ENCODE results near the gene MAP3K19. TPM values are rescaled to one million over a fixed set of nuclear protein-coding genes. Genes with fewer than 3 reads are reported as not detected.
A peak's percentile ranks its signal among the peaks of the same experiment; 100 is the strongest.
"Not testable (repeated sequence)": the region's sequence is repeated elsewhere in the genome, so short reads cannot be mapped to it uniquely, and the experiment has no call there.

Gene MAP3K19
- total RNA-seq, 1 donor from 2014 or later = not detected

GRCh38 chr2:134988994-134989605, 58.1 kb downstream of the MAP3K19 start:
- DNase-seq (ENCODE audit: low read depth in 2 of 2) = peak; percentile 7 to 48

- no peak for DNase-seq (ENCODE audit: low read depth in 2 of 2)
These were observed 62.2 kb downstream of the MAP3K19 start for GRCh38 chr2:134985061-134985460.

- DNase-seq (ENCODE audit: low read depth in 2 of 2) = no peak
These were observed 64.6 kb downstream of the MAP3K19 start for GRCh38 chr2:134982603-134983002.

DNA sequence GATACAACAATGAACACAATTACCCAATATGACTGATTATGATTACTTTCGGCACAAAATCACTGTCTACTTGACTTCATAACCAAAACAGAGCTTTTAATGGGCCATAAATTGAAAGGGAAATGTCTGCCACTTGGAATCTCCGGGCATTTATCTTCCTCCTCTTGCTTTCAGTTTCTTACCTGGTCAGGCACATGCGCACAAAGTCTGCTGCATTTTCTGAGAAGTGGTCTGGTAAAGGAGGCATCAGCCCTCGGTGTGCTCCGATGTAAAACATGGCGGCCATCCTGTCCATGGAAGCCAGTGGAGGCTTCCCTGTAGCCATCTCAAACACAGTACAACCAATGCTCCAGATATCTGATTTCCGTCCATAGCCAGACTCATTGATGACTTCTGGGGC, 66.6 kb downstream of the MAP3K19 start:
- no peak for DNase-seq (ENCODE audit: low read depth in 2 of 2)

GRCh38 chr2:134979221-134979620, 68.0 kb downstream of the MAP3K19 start:
- no peak for DNase-seq (ENCODE audit: low read depth in 2 of 2)

DNA sequence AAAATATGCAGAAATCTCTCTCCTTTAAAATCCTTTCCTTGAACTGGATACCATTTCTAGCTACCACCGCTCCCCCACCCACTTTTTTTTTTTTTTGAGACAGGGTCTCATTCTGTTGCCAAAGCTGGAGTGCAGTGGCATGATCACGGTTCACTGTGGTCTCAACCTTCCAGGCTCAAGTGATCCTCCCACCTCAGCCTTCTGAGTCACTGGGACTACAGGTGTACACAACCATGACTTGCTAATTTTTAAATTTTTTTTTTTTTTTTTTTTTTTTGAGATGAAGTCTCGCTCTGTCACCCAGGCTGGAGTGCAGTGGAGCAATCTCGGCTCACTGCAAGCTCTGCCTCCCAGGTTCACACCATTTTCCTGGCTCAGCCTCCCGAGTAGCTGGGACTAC, 70.1 kb downstream of the MAP3K19 start:
- not testable (repeated sequence) for DNase-seq (ENCODE audit: low read depth in 2 of 2)

- peak; percentile 14 to 88 for DNase-seq (ENCODE audit: low read depth in 2 of 2)
These were observed 71.1 kb downstream of the MAP3K19 start for GRCh38 chr2:134976074-134976702.

- peak in 1 of 2 donors; percentile 4 for DNase-seq (ENCODE audit: low read depth in 2 of 2)
These were observed 71.8 kb downstream of the MAP3K19 start for GRCh38 chr2:134975281-134976009.

GRCh38 chr2:134973241-134974138, 73.8 kb downstream of the MAP3K19 start:
- DNase-seq (ENCODE audit: low read depth in 2 of 2) = no peak

DNA sequence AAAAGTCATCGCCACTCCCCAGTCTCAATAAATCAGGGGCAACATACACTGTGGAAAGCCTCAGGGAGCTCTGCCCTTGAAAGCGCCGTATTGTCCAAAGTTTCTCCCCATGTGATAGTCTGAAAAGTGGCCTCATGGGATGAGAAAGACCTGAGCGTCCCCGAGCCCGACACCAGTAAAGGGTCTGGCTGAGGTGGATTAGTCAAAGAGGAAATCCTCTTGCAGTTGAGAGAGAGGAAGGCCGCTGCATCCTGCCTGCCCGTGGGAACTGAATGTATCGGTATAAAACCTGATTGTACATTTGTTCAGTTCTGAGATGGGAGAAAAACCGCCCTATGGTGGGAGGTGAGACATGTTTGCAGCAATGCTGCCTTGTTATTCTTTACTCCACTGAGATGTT, 80.1 kb downstream of the MAP3K19 start:
- DNase-seq (ENCODE audit: low read depth in 2 of 2) = peak; percentile 55 to 92

- no peak for DNase-seq (ENCODE audit: low read depth in 2 of 2)
These were observed 89.8 kb downstream of the MAP3K19 start for GRCh38 chr2:134957477-134957876.

GRCh38 chr2:134955744-134956143, 91.5 kb downstream of the MAP3K19 start:
- DNase-seq (ENCODE audit: low read depth in 2 of 2) = no peak

- no peak for DNase-seq (ENCODE audit: low read depth in 2 of 2)
These were observed 93.2 kb downstream of the MAP3K19 start for GRCh38 chr2:134954065-134954464.

DNA sequence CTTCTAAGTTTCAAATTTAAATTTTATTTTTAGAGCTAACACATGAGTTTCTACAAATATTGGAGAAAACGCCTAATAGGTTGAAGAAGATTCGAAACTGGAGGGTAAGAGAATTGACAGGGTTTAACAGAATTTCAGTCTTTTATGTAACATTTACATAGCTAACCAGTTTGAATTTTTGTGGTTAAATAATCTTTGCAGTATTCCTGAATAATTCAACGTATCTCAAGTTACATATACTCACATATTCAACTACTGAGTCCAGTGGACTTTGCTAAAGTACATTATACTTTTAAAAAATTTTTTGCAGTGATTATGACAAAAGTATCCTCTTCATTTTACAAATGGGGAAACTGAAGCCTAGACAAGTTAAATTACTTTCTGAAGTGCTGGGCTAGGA, 94.6 kb downstream of the MAP3K19 start:
- no peak for DNase-seq (ENCODE audit: low read depth in 2 of 2)

DNA sequence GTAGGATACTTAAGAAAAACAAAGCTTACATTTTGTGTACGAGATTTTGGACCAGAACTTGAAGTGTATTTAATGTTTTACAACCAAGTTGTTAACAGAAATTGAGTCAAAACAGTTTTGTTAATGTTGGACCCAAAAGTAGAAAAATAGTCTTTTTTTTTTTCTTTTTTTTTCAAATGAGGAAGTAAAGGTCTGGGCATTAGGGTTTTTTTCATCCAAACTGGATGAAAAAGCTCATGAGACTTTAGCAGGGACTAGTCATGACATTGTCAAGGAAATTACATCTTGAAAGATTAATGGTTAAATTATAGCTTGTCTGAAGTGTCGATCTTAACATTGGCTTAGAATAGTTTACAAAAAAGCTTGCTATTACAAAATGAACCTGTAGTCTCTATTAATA, 96.4 kb downstream of the MAP3K19 start:
- DNase-seq (ENCODE audit: low read depth in 2 of 2) = no peak

DNA sequence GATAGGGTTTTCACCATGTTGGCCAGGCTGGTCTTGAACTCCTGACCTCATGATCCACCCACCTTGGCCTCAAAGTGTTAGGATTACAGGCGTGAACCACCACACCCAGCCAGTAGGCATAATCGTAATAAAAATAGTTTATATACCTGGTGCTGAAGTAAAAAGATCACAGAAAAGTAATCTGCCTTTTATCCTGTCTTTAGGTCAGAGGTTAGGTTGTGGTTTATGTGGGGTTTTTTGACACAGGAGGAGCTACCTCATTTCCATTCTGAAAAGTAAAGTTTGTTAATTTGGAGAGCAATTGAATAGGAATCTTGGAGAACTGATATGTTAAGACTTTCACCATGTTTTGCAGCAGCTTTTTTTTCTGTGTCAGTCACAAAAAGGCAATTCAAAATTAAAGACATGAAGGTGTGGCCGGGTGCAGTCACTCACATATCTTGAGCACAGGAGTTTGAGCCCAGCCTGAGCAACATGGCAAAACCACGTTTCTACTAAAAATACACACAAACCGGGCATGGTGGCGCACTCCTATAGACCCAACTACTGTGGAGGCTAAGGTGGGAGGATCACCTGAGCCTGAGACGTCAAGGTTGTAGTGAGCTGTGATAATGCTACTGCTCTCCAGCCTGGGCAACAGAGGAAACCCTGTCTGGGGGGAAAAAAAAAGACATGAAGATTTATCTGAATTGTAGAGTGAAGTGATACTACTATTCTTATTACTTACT, 97.1 kb downstream of the MAP3K19 start:
- DNase-seq (ENCODE audit: low read depth in 2 of 2) = no peak

- no peak for DNase-seq (ENCODE audit: low read depth in 2 of 2)
These were observed 101.2 kb downstream of the MAP3K19 start for GRCh38 chr2:134946073-134946472.

DNA sequence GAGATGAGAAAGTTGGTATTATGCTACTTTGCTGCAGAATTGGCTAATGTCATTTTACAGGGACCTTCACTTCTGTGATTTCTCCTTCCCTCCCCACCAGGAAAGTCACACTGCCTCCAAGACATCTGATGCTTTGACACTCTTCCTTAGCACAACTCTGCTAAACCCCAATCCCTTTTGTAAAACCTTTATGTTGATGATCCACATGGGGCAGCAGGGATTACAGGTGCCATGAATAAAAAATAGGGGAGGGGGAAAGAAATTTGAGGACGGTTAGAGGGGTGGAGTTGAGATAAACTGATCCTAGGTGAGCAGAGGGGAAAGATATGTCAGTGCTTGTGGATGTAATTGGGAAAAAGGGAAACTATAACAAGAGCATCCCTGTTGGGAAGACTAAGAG, 102.3 kb downstream of the MAP3K19 start:
- DNase-seq (ENCODE audit: low read depth in 2 of 2) = no peak

DNA sequence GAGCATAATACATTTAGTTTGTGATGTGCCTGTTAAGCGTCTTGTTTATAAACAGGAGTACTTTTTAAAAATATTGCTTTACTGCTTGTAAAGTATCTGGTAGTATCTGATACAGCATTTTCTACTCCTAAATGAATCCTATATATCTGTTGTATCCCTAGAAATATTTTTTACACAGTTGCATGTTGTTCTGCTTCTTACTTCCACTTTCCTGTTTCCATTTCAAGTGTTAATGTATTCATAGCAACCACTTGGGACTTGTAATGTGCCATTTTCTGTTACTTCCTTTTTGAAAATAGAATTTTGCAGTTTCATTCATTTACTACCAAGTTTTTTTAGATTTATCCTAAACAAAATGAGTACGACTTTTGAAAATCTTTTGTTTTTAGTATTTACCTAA, 103.7 kb downstream of the MAP3K19 start:
- no peak for DNase-seq (ENCODE audit: low read depth in 2 of 2)

- no peak for DNase-seq (ENCODE audit: low read depth in 2 of 2)
These were observed 110.6 kb downstream of the MAP3K19 start for GRCh38 chr2:134936691-134937090.

- peak in 1 of 2 donors; percentile 6 for DNase-seq (ENCODE audit: low read depth in 2 of 2)
These were observed 112.6 kb downstream of the MAP3K19 start for GRCh38 chr2:134934641-134935040.

Measured in dermis microvascular lymphatic vessel endothelial cell (primary cell).